OCI-LY3 (cell line): ENCODE measurements around the gene GUCY1A2.

Experiments used
- CTCF ChIP-seq: fragments of 200-600, 300-600 bp; sonication (generic); IDR thresholded peaks from 2 replicates; pipeline ENCODE4 v1.5.1; 2014; ENCODE audit warnings: antibody characterized with exemption, low read length, low read depth
- EZH2phosphoT487 ChIP-seq: fragments of 200-600 bp; shearing (Covaris generic); IDR thresholded peaks from 2 replicates; pipeline ENCODE4 v1.6.1; 2018; ENCODE audit warnings: antibody characterized with exemption, mixed run types, low read depth

DNA sequence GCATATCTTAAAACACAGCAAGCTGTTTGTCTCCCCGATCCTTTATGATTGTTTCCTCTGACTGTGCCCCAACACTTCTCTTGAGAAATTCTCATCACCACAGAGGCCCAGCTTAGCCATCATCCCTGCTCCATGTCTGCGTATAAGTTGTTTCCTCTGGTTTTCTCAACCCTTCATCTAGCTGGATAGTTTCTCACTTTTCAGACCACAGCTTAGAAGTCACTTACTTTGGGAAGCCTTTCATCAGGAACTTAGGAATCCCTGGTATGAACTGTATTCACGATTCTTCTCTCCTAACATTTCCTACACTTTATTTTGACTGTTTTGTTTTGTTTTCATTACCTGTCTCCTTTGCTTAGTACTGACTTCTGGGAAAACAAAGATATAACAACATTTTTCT, 295.2 kb downstream of the GUCY1A2 start:
- TF ChIP-seq CTCF (no peak), EZH2phosphoT487 (no peak)
